ENCODE data around the gene FFAR2.
A peak's percentile ranks its signal among the peaks of the same experiment; 100 is the strongest.

FFAR2 gene

DNA sequence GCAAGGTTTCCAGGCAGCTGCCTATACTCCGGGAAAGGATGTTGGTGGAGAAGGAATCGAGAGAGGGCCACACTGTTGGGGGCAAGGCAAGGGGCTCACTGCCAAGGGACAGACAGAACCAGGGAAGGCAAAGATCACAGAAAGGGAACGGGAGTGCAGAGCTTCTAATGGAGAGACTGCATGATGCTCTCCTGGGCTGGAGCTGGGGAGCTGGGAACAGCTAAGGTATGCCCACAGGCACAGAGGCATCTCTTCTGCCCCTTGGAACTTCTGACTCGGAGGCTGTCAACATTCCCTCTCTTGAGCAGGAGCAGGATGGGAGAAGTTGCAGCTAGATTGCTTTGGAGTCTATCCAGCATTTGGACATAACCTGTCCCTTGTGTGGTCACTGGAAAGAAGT lies 22.4 kb upstream of the FFAR2 start:
- DNase-seq (ENCODE audit: low spot score), result no peak

DNA sequence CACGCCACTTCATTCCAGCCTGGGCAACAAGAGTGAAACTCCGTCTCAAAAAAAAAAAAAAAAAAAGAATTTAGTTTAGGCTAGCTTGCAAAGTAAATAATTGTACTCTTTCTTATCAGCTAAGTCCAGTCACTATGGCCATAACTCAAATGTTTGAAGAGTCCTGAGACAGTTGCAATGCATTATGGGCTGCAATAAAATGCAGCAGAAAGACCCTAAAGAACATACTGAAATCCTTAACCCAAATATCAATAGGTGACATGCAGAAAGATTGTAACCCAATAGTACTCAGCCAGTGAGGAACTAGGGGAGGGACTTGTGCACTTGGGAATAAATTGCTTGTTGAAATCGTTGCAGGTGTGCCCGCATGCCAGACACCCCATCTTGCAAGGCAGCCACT lies 20.9 kb upstream of the FFAR2 start:
- no peak for DNase-seq (ENCODE audit: low spot score)

DNA sequence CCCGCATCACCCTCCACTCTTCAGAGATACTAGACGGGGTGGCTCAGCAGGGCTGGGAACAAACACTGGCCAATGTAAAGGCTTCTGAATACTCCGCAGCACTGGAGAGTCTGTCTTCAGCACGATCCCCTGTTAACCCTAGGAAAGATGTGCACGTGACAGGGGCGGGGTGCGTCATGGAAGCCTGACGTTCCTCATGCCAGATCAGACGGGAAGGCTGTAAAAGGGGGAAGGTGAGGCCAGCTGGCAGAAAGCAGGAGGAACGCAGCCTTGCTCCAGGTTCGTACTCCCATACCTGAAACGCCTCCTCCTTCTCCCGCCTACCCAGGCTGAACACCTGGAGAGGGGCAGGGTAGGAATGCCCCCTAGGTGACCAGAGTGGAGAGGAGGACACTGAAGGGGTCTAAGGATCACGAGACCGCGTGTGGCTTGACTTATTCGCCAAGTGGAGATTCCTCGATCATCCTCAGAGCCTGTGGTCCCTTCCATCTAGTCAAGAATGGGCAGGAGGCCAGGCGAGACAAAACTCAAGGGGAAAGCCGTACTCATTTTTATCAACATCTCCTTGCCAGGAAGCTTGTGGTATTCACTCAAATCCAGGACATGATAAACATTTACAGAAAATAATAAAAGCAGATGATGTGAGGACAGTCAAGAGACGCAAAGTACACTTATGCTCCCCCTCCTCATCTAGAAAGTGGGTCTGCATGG lies 18.2 kb upstream of the FFAR2 start:
- no peak for DNase-seq (ENCODE audit: low spot score)

DNA sequence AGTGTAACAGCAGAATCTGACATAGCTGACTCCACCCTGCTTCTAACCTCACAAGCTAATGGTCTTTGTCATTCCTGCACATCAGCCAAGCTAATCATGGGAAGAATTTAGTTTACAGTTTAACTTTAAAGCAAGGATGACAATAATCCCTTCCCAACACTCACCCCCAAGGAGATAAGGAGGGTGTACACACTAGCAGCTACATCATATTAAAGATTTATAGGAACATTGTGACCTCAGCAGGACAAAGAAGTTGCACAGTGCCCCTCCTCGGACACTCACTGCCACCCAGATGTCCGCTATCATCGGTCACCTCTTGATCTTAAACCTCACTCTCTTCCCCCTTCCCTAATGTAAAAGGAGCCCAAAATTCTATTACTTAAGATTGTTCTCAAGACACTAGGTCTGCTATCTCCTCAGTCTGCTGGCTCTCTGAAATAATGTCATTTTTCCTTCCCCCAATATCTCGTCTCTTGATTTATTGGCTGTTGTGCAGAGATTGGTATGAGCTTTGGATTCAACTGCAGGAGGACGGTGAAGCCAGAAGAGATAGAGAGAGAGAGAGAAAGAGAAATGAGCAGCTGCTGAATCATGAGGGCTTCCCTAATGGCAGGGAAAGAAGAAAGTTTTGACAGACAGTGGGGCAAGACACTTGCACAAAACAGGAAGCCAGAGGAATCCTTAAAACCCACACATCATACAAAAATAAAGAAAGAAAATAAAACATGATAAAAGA lies 17.5 kb upstream of the FFAR2 start:
- no peak for DNase-seq (ENCODE audit: low spot score)

DNA sequence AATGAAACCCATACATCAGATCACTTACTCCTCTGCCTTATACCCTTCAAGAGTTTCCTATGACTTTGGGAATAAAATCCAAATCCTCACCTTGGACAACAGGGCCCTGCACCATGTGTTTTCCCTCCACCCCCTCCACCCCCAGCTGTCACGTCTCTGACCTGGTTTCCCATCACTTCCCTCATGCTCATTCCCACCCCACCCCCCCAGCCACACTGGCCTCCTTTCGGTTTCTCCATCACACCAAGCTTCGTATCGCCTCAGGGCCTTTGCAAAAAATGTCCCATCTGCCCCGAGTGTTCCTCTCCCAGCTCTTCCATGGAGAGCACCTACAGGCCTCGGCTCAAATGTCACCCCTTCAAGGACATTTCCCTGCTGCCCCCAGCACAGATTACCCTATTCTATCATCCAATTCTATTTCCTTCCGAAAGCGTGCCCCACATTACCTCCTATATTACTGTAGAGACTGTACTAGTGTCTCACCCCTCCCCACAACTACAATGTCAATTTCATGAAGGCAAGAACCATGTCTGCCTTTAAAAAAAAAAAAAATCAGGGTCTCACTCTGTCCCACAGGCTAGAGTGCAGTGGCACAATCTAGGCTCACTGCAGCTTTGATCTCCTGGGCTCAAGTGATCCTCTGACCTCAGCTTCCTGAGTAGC lies 16.8 kb upstream of the FFAR2 start:
- no peak for DNase-seq (ENCODE audit: low spot score)

DNA sequence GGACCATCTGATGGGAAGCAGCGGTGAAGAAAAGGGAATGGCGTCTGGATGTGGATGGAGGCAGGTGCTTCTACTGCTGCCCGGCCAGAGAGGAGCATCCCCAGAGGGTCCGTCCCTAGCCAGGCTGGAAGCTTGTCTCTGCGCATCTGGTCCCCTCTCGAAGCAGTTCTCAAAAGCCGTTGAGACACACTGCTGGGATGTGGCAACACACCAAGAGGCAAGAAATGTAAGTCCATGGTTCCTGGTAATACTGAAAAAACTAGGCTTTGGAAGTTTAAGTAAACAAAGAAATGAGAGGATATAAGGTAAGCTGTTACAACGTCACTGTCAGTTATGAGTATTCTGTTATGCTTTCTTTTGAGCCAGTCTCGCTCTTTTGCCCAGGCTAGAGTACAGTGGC lies 15.1 kb upstream of the FFAR2 start:
- DNase-seq (ENCODE audit: low spot score), result no peak

DNA sequence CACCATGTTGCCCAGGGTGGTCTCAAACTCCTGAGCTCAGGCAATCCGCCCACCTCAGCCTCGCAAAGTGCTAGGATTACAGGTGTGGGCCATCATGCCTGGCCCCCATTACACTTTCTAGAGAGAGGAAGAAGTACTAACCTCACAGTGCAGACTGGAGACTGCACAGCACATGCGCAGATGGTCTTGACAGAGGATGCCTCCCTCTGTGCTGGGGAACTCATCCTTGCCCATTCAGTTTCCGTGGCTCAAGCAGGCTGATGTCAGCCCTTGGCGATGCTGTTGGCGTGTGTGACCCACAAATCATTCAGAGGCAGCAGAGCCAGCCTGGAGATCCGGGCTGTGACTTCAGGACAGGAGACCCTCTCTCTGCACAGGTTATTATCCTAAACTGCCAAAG lies 14.6 kb upstream of the FFAR2 start:
- DNase-seq (ENCODE audit: low spot score), result peak; percentile 28

DNA sequence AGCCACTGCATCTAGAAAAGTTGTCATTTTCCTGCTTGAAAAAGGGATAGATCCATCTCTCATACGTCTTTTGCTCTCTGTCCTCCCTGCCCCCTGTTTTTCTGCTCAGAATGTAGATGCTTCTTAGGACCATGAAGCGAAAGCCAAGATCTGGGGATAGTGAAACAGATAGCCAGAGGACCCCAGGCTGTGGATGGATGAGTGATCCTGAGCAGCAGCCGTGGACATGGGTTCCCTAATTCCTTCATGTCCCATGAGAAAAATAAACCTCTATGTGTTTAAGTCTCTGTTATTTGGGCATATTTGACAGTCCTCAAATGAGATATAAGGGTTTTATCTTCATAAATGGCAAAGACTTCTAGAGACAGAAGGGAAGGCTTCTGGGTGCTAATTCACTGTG lies 12.2 kb upstream of the FFAR2 start:
- no peak for DNase-seq (ENCODE audit: low spot score)

DNA sequence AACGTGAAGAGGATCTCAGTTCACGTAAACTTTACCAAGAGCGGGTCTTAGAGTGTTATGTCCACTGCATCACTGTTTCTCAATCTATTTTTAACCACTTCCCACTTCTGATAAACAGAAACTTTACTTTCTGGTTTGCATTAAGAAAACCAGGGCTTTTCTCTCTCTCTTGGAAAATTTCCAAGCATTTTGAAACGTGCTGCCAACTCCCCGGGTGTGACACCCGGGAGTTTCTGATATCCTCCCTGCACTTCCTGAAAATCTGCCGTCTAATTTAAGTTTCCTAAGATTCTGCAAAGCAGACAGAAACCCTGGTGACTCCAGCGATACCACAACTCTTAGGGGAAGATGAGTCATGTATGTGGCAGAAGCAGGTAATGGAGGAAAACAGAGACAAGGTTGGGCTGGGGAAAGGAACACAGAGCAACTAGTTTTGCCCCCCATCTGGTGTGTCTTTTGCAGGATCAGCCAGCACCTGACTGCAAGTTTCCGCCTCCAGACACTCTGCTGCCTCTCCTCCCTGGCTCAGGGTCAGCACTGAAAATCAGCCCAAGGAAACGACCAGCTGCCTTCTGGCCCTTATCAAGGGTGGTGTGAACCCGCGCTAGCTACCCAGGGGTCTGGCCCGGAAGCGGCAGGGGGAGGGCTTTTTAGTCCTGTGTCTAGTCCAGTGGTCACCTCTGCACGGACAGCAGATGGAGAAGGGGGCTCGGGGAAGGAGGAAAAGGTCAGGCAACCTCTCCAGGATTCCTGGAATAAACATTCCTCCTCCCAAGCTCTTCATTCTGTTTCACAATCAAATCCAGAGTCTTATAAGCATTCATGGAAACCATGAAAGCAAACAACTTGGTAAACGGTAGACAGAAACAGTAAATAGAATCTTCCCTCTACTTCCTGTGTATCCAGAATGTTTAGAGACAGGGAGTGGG lies 11.3 kb upstream of the FFAR2 start:
- DNase-seq (ENCODE audit: low spot score), result no peak

DNA sequence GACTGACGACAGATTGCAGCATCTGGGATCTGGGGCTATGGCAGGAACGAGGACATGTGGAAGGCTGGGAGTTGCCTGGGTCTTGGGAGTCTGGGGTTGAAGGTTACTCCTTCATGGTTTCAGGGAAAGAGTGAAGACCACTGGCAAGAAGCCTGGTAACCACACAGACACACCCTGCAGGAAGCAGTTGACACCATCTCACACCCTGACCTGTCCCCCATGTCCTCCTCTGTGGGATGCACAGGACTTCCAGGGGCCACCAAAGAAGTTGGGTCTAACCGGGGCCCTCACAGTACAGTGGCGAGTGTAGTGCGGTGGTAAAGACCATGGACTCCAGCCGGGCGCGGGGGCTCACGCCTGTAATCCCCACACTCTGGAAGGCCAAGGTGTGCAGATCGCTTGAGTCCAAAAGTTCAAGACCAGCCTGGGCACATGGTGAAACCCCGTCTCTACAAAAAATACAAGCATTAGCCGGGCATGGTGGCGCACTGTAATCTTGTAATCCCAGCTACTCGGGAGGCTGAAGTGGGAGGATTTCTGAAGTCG lies 10.6 kb upstream of the FFAR2 start:
- no peak for DNase-seq (ENCODE audit: low spot score)

DNA sequence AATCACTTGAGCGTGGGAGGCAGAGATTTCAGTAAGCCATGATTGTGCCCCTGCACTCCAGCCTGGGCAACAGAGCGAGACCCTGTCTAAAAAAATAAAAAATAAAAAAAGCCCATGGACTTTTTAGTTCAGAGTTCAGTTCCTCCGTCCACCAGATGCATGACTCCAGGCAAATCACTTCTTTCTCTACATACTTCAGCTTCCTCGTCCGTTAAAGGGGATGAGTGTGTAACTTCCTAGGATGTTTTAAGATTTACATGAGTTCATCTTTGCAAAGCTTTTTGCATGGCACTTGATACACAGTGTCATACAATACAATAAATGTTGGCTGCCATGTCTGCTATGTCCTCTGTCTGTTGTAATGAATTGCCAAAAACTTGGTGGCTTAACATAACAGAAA lies 10.0 kb upstream of the FFAR2 start:
- DNase-seq (ENCODE audit: low spot score), result no peak

DNA sequence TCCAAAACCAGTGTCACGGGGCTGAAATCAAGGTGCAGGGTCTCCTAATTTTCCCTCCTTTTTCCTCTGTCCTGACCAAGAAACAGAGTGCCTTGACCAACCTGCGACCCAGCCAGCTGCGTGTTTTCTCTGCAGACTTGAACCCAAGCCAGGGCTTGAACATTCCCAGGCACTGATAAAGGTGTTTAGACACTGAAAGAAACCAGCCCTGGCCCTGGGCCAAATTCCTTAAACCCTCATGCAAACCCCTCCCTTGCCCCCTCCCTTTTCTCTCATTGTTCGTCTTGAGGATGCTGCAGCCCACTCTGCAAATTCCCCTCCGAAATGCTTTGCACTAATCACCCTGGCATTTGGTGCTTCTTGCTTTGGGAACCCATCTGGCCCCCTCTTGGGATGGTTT lies 9.5 kb upstream of the FFAR2 start:
- DNase-seq (ENCODE audit: low spot score), result no peak

DNA sequence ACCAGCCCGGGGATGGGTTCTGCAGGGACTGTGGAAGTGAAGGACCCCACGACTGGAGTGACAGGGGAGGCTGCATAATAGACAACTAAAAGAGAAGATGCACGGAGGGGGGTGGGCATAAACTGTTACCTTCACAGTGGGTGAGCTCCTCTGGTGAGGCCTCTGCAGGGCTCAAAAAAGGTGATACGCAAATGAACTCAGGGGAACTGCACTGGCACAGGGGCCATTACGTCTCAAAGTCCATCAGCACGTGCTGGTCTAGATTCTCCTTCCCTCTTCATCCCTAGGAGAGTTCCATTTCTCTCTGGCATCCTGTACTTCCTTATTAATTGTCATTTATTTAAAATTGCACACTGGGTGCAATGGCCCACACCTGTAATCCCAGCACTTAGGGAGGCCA lies 8.1 kb upstream of the FFAR2 start:
- DNase-seq (ENCODE audit: low spot score), result no peak

DNA sequence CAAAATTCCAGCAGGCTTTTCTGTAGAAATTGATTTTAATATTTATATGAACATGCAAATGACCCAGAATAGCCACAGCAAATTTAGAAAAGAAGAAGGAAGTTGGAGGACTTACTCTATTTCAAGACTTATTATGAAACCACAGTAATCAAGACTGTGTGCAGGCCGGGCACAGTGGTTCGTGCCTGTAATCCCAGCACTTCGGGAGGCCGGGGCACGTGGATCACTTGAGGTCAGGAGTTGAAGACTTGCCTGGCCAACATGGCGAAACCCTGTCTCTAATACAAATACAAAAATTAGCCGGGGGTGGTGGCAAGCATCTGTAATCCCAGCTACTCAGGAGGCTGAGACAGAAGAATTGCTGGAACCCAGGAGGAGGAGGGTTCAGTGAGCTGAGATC lies 6.0 kb upstream of the FFAR2 start:
- no peak for DNase-seq (ENCODE audit: low spot score)

DNA sequence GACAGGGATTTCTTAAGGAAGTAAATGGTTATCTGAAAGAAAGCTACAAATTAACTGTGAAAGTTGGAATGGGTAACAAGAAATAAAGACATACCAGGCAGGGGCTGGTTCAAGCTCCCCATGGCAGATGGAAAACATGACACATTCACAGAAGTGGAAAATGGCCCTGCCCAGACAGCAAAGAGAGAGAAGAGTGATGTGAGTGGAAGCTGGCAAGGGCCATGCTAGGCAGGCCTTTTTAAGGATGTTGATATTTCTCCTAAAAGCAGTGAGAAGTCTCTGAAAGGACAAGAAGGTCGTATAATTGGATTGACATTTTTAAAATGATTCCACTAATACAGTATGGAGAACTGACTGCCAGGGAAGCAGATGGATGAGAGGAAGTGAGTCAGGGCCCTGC lies 3.3 kb upstream of the FFAR2 start:
- no peak for DNase-seq (ENCODE audit: low spot score)

DNA sequence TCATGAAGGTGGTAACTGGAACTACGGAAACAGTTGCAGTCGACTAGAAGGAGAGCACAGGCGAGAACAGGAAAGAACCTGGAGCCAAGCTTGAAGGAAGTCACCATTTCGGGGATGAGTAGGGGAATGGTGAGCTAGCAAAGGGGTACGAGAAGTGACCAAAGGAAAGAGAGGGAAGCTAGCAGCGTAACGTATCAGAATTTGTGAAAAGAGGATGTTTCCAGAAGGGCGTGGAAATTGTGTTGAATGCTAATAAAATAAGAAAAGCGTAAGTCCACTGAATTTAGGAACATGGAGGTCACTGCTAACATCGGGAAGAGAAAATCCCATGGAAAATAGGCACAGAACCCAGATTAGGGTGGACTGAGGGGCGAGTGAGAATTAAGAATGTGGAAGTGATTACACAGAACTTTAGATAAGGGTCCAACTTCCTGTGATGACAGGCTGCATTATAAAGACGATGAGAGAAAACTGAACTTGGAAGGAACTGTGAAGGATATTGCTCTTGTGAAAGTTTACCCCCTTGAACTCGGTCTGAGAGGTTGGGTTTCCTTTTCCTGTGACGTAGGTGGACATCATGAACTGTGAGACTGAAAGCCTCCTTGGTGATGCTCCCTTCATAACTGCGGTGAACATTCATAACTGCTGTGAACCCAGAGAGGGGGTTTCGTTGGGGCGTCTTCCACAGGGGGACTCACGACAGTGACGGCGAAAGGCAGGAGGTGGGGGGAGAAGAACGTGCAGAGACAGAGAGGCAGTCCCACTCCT lies 2.0 kb upstream of the FFAR2 start:
- DNase-seq (ENCODE audit: low spot score), result no peak

DNA sequence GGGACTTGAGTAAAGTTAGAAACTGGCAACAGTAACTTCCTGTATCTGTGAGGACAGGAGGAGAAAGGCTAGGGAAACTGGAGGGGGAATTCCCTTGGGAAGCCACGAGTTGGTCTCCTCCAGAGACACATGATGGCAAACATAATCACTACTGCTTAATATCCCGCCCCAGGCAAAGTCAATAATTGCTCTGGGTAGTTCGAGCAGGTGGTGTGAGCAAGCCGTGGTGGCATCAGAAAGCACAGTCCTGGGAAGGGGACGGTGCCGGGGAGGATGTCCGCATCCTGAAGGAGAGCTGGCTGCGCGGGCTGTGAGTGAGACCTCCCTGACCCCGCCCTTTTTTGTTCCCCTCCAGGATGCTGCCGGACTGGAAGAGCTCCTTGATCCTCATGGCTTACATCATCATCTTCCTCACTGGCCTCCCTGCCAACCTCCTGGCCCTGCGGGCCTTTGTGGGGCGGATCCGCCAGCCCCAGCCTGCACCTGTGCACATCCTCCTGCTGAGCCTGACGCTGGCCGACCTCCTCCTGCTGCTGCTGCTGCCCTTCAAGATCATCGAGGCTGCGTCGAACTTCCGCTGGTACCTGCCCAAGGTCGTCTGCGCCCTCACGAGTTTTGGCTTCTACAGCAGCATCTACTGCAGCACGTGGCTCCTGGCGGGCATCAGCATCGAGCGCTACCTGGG lies 1.4 kb downstream of the FFAR2 start:
- DNase-seq (ENCODE audit: low spot score), result no peak

DNA sequence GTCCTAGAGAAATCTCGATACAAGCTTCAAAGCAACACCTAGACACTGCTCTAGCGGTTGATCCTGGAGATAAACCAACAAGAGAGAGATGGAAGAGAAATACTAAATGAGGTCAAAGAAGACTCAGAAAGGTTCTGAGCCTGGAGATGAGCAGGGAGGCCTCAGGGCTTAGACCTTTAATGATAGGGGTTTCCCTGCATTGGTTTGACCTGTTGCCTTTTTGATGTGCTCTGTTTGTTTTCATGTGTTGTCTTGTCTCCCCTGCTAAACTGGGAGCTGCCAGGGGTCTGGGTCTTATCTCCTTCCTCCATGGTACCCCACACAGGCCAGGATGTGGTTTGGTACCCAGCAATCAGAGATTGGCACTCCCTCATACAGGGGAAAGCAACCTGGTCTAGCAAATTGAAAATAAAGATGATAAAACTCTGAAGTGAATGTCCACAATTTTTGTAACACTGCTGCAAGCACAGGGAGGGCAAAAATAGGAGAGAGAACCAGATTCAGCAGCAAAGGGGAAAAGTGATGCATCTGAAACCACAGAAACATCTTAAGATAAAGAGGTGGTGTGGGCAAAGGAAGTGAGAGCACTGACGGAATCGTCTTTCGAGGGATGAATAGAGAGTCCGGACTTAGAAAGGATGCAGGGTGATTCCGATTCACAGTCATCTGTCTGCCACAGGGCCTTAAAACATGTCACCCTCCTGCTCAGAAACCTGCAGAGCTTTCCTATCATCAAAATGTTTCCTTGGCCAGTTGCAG lies 3.5 kb downstream of the FFAR2 start:
- DNase-seq (ENCODE audit: low spot score), result no peak

DNA sequence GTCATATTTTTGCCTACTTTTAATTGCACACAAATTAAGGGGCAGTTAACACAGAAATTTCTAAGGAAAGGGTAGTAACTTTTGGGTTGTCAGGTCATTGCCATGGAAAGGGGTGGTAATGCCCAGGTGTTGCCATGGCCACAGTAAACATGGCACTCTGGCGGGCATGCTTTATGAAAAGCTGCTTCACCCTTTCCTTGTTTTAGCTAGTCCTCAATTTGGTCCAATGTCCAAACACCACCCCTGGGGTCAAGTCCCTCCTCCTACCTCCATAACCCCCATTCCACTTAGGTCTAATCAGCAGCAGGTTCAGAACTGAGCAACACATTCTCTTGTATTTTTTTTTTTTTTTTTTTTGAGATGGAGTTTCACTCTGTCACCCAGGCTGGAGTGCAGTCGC lies 6.6 kb downstream of the FFAR2 start:
- DNase-seq (ENCODE audit: low spot score), result no peak

Data from globus pallidus (tissue), 1 donor.